T-cell (primary cell): ENCODE data around the gene TNFRSF12A. TPM values are rescaled to one million over a fixed set of nuclear protein-coding genes. Genes with fewer than 3 reads are reported as not detected.

ENCODE experiments used
- ATAC-seq, 4 experiments: fragments of 200-7000 bp in 3 of 4; fragments of 150-1000 bp in 1 of 4; cut with Tn5 transposase; replicated peaks in 1 of 4; 1 replicate in 3 of 4; 2 replicates in 1 of 4; pipeline ENCODE4 v1.10.0; 2021; ENCODE audit warnings: moderate library complexity in 3 of 4, mild to moderate bottlenecking in 2 of 4, moderate number of reproducible peaks in 1 of 4
- CTCF ChIA-PET, 2 donors: fragments of 300-600 bp; sonication (Branson Sonifier 250); formaldehyde crosslinking; loops; one replicate each; lab custom pipeline; 2022; ENCODE audit warnings: antibody characterized with exemption in 2 of 2; lab: Charles Lee
- POLR2A ChIA-PET, 2 donors: fragments of 300-600 bp; sonication (Branson Sonifier 250); formaldehyde crosslinking; loops; one replicate each; lab custom pipeline; 2022; ENCODE audit warnings: antibody characterized with exemption in 2 of 2; lab: Charles Lee
- DNase-seq, 35 experiments: peaks; one replicate each; pipeline versions ENCODE4 v3.0.0 to v3.0.0-alpha.2; 2013 to 2023
- H3K27ac ChIP-seq: one replicate; pipeline ENCODE4 v1.5.1; 2013; ENCODE audit warnings: low read length
- H3K27me3 ChIP-seq, 2 experiments: replicated peaks in 1 of 2; 1 replicate in 1 of 2; 2 replicates in 1 of 2; pipeline versions ENCODE4 v1.6.1 to v1.7.0; 2013; ENCODE audit warnings: low read length in 1 of 2, mixed read lengths in 1 of 2; ENCODE audit not compliant: control insufficient read depth in 2 of 2, insufficient read depth in 2 of 2; ENCODE audit errors: extremely low read depth in 1 of 2
- H3K36me3 ChIP-seq, 2 donors: 1 replicate in 1 of 2; 2 replicates in 1 of 2; pipeline versions ENCODE4 v1.6.1 to v1.7.0; 2013; ENCODE audit warnings: low read length in 1 of 2; ENCODE audit not compliant: control insufficient read depth in 2 of 2, insufficient read depth in 1 of 2; ENCODE audit errors: extremely low read depth in 1 of 2
- H3K4me1 ChIP-seq, 2 experiments: 1 replicate in 1 of 2; 2 replicates in 1 of 2; pipeline versions ENCODE4 v1.6.1 to v1.7.0; 2013; ENCODE audit warnings: low read length in 2 of 2, mixed read lengths in 1 of 2; ENCODE audit not compliant: insufficient read depth in 2 of 2, control insufficient read depth in 1 of 2; ENCODE audit errors: extremely low read depth in 1 of 2
- H3K4me3 ChIP-seq, 2 donors: 1 replicate in 1 of 2; 2 replicates in 1 of 2; pipeline versions ENCODE4 v1.5.1 to v1.7.0; 2013; ENCODE audit warnings: mild to moderate bottlenecking in 2 of 2, low read length in 1 of 2, moderate library complexity in 1 of 2; ENCODE audit not compliant: control insufficient read depth in 1 of 2; ENCODE audit errors: extremely low read depth in 1 of 2
- H3K9me3 ChIP-seq: 2 replicates; pipeline ENCODE4 v1.7.0; 2013
- H3K27ac Mint-ChIP-seq, 2 donors: one replicate each; pipeline ENCODE4 v1.8.0; 2020 to 2021; ENCODE audit warnings: mild to moderate bottlenecking in 2 of 2, mixed read lengths in 2 of 2
- H3K27me3 Mint-ChIP-seq, 2 donors: one replicate each; pipeline ENCODE4 v1.8.0; 2021 to 2022; ENCODE audit warnings: mixed read lengths in 2 of 2
- H3K36me3 Mint-ChIP-seq: one replicate; pipeline ENCODE4 v1.8.0; 2021; ENCODE audit warnings: mixed read lengths
- H3K4me1 Mint-ChIP-seq, 3 donors: one replicate each; pipeline ENCODE4 v1.8.0; 2020 to 2022; ENCODE audit warnings: mixed read lengths in 3 of 3, mild to moderate bottlenecking in 1 of 3
- H3K4me3 Mint-ChIP-seq, 3 donors: one replicate each; pipeline ENCODE4 v1.8.0; 2020 to 2022; ENCODE audit warnings: mild to moderate bottlenecking in 3 of 3, mixed read lengths in 3 of 3, moderate library complexity in 3 of 3
- H3K9me3 Mint-ChIP-seq, 3 donors: one replicate each; pipeline ENCODE4 v1.8.0; 2020 to 2022; ENCODE audit warnings: mixed read lengths in 3 of 3
- WGBS: methylation state at CpG from one replicate; pipeline ENCODE4 v1.1.5; 2013; ENCODE audit warnings: missing lambda C conversion rate; ENCODE audit not compliant: insufficient coverage; 5-methylcytosine and 5-hydroxymethylcytosine counted together
- total RNA-seq, 35 experiments: library from RNA in 6 of 35; stranded (reverse) in 6 of 35; fragments of 120-200 nt in 1 of 35; gene quantifications; one replicate each; pipeline versions ENCODE4 v1.2.1 to v1.2.4 and lab custom pipeline; 2013 to 2026

Gene TNFRSF12A
- total RNA-seq, 5 donors from 2014 or later (not counting 1 experiment from before 2014, with no cell fraction given), result 0.43 to 3.7 (median 2.5) TPM

- Histone ChIP-seq H3K4me3 (no peak overlapping the region), H3K9me3 (no peaks in the 10 kb centered on the region), H3K27ac (no peak overlapping the region), H3K27me3 (peaks cover 0 to 28% of the 10 kb centered on the region in 2 experiments), H3K4me1 (peaks cover 4 to 15% of the 10 kb centered on the region in 2 experiments), H3K36me3 (no peaks in the 10 kb centered on the region)
- ChIA-PET CTCF (no interaction called here), POLR2A (no interaction called here)
- Mint-ChIP-seq H3K27me3 (peaks cover 2 to 4% of the 10 kb centered on the region in 2 donors), H3K27ac (no peak overlapping the region), H3K36me3 (no peaks in the 10 kb centered on the region), H3K4me3 (no peak overlapping the region), H3K4me1 (peaks cover under 1 to 13% (median 2%) of the 10 kb centered on the region in 3 donors), H3K9me3 (no peaks in the 10 kb centered on the region)
- no peak for DNase-seq
- 94% methylated on average over 13 of the region's 17 CpGs for WGBS
- no peak for ATAC-seq
Measured at GRCh38 chr16:2973605-2974318, 46.4 kb upstream of the TNFRSF12A start.

GRCh38 chr16:2974319-2975056 lies 45.7 kb upstream of the TNFRSF12A start:
- Histone ChIP-seq H3K27ac (no peak overlapping the region), H3K4me3 (no peak overlapping the region), H3K36me3 (no peaks in the 10 kb centered on the region), H3K9me3 (no peaks in the 10 kb centered on the region), H3K4me1 (peaks cover 2 to 15% of the 10 kb centered on the region in 2 experiments), H3K27me3 (peaks cover 0 to 33% of the 10 kb centered on the region in 2 experiments)
- POLR2A ChIA-PET, result no interaction called here
- peaks cover 0 to 11% (median 0%) of the 10 kb centered on the region in 3 donors for H3K4me1 Mint-ChIP-seq
- no peaks in the 10 kb centered on the region for H3K9me3 Mint-ChIP-seq
- WGBS, result 96% methylated on average over 15 of the region's 15 CpGs
- CTCF ChIA-PET, result no interaction called here
- ATAC-seq (no peak), DNase-seq (no peak)
- no peaks in the 10 kb centered on the region for H3K36me3 Mint-ChIP-seq
- no peak overlapping the region for H3K4me3 Mint-ChIP-seq
- no peak overlapping the region for H3K27ac Mint-ChIP-seq
- H3K27me3 Mint-ChIP-seq, result peaks cover 0 to 4% of the 10 kb centered on the region in 2 donors

- Mint-ChIP-seq H3K9me3 (no peaks in the 10 kb centered on the region), H3K27ac (no peak overlapping the region), H3K27me3 (peaks cover 0 to 4% of the 10 kb centered on the region in 2 donors), H3K4me3 (no peak overlapping the region), H3K4me1 (peaks cover 0 to 11% (median 0%) of the 10 kb centered on the region in 3 donors), H3K36me3 (no peaks in the 10 kb centered on the region)
- peaks cover 2 to 13% of the 10 kb centered on the region in 2 experiments for H3K4me1 ChIP-seq
- ChIA-PET POLR2A (no interaction called here), CTCF (no interaction called here)
- H3K36me3 ChIP-seq, result no peaks in the 10 kb centered on the region
- H3K4me3 ChIP-seq, result no peak overlapping the region
- H3K9me3 ChIP-seq, result no peaks in the 10 kb centered on the region
- 96% methylated on average over 28 of the region's 28 CpGs for WGBS
- H3K27me3 ChIP-seq, result peaks cover 0 to 32% of the 10 kb centered on the region in 2 experiments
- H3K27ac ChIP-seq, result no peak overlapping the region
- ATAC-seq (no peak), DNase-seq (no peak)
Measured at GRCh38 chr16:2975161-2975795, 44.9 kb upstream of the TNFRSF12A start.

GRCh38 chr16:2976201-2976600 lies 44.0 kb upstream of the TNFRSF12A start:
- H3K36me3 ChIP-seq, result no peaks in the 10 kb centered on the region
- POLR2A ChIA-PET, result no interaction called here

GRCh38 chr16:2976673-2977072 lies 43.5 kb upstream of the TNFRSF12A start:
- Mint-ChIP-seq H3K27me3 (peaks cover 0 to 4% of the 10 kb centered on the region in 2 donors), H3K9me3 (no peaks in the 10 kb centered on the region), H3K4me3 (no peak overlapping the region), H3K27ac (no peak overlapping the region), H3K4me1 (peaks cover 6 to 11% (median 7%) of the 10 kb centered on the region in 3 donors), H3K36me3 (no peaks in the 10 kb centered on the region)
- 89% methylated on average over 9 of the region's 15 CpGs for WGBS
- CTCF ChIA-PET, result interaction anchor here in 1 of 2 donors (0.6 kb wide), 1 partner anchor 56 kb away, joined by 3 read pairs; no protein-coding TSS in a partner anchor
- Histone ChIP-seq H3K27me3 (peaks cover 0 to 25% of the 10 kb centered on the region in 2 experiments), H3K4me1 (peaks cover 2 to 17% of the 10 kb centered on the region in 2 experiments), H3K36me3 (no peaks in the 10 kb centered on the region), H3K27ac (no peak overlapping the region), H3K4me3 (no peak overlapping the region), H3K9me3 (no peaks in the 10 kb centered on the region)
- POLR2A ChIA-PET, result no interaction called here
- DNase-seq (no peak), ATAC-seq (no peak)

More at GRCh38 chr16:2976201-2976600, 44.0 kb upstream of the TNFRSF12A start:
- Histone ChIP-seq H3K4me3 (no peak overlapping the region), H3K4me1 (peaks cover 2 to 14% of the 10 kb centered on the region in 2 experiments), H3K27ac (no peak overlapping the region), H3K9me3 (no peaks in the 10 kb centered on the region), H3K27me3 (peaks cover 0 to 25% of the 10 kb centered on the region in 2 experiments)
- Mint-ChIP-seq H3K36me3 (no peaks in the 10 kb centered on the region), H3K4me3 (no peak overlapping the region), H3K27me3 (peaks cover 0 to 4% of the 10 kb centered on the region in 2 donors), H3K27ac (no peak overlapping the region), H3K4me1 (peaks cover 3 to 7% (median 6%) of the 10 kb centered on the region in 3 donors), H3K9me3 (no peaks in the 10 kb centered on the region)
- ATAC-seq (no peak), DNase-seq (no peak)
- CTCF ChIA-PET, result no interaction called here
- WGBS, result 94% methylated on average over 7 of the region's 7 CpGs

- H3K27me3 Mint-ChIP-seq, result no peaks in the 10 kb centered on the region
- H3K4me3 Mint-ChIP-seq, result no peak overlapping the region
- H3K9me3 Mint-ChIP-seq, result no peaks in the 10 kb centered on the region
- peaks cover 6 to 12% (median 10%) of the 10 kb centered on the region in 3 donors for H3K4me1 Mint-ChIP-seq
- Histone ChIP-seq H3K27me3 (peaks cover 0 to 24% of the 10 kb centered on the region in 2 experiments), H3K27ac (no peak overlapping the region), H3K9me3 (no peaks in the 10 kb centered on the region), H3K4me1 (peaks cover 2 to 17% of the 10 kb centered on the region in 2 experiments), H3K36me3 (no peaks in the 10 kb centered on the region), H3K4me3 (no peak overlapping the region)
- no peaks in the 10 kb centered on the region for H3K36me3 Mint-ChIP-seq
- WGBS, result 96% methylated on average over 5 of the region's 6 CpGs
- no peak overlapping the region for H3K27ac Mint-ChIP-seq
- ATAC-seq (no peak), DNase-seq (no peak)
- ChIA-PET CTCF (interaction anchor here in 1 of 2 donors (0.6 kb wide), 1 partner anchor 57 kb away, joined by 3 read pairs; no protein-coding TSS in a partner anchor), POLR2A (no interaction called here)
Measured at GRCh38 chr16:2977440-2977839, 42.7 kb upstream of the TNFRSF12A start.
